ENCODE data around the gene DMD.

DNA sequence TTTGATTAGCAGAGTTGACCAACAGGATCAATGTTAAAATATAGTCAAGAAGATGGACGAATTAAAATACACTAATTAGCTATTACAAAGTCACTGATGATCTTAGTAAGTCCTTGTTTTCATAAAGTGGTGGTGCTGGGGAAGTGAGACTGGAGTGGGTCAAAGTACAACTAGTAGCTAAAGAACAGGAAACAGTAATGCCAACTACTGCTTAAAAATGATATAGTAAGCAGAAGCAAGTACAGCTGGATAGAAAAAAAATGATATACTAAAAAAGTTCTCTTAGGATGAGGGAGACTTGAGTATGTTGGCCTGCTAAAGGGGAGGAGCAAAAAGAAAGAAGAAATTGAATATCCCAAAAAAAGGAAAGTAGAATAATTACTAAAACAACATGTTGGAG is 1558.7 kb downstream of the DMD start:
- TF ChIP-seq, protein P1, sequence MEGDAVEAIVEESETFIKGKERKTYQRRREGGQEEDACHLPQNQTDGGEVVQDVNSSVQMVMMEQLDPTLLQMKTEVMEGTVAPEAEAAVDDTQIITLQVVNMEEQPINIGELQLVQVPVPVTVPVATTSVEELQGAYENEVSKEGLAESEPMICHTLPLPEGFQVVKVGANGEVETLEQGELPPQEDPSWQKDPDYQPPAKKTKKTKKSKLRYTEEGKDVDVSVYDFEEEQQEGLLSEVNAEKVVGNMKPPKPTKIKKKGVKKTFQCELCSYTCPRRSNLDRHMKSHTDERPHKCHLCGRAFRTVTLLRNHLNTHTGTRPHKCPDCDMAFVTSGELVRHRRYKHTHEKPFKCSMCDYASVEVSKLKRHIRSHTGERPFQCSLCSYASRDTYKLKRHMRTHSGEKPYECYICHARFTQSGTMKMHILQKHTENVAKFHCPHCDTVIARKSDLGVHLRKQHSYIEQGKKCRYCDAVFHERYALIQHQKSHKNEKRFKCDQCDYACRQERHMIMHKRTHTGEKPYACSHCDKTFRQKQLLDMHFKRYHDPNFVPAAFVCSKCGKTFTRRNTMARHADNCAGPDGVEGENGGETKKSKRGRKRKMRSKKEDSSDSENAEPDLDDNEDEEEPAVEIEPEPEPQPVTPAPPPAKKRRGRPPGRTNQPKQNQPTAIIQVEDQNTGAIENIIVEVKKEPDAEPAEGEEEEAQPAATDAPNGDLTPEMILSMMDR (IDR thresholded peaks at IDR 0.05): no peak
- TF ChIP-seq EP300 (IDR thresholded peaks at IDR 0.05): no peak
- TF ChIP-seq POLR2AphosphoS5 (IDR thresholded peaks at IDR 0.05): no peak
- no peak for TF ChIP-seq POLR2A (IDR thresholded peaks at IDR 0.05)
